OCI-M1 (cell line): ENCODE results near the gene SPDYE16.
"Not testable (repeated sequence)": the region's sequence is repeated elsewhere in the genome, so short reads cannot be mapped to it uniquely, and the experiment has no call there.

Experiments used
- DNase-seq: peaks from one replicate; lab custom pipeline; 2025; lab: John Stamatoyannopoulos, UW

The SPDYE16 gene, protein sequence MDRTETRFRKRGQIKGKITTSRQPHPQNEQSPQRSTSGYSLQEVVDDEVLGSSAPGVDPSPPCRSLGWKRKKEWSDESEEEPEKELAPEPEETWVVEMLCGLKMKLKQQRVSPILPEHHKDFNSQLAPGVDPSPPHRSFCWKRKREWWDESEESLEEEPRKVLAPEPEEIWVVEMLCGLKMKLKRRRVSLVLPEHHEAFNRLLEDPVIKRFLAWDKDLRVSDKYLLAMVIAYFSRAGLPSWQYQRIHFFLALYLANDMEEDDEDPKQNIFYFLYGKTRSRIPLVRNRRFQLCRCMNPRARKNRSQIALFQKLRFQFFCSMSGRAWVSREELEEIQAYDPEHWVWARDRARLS

DNA sequence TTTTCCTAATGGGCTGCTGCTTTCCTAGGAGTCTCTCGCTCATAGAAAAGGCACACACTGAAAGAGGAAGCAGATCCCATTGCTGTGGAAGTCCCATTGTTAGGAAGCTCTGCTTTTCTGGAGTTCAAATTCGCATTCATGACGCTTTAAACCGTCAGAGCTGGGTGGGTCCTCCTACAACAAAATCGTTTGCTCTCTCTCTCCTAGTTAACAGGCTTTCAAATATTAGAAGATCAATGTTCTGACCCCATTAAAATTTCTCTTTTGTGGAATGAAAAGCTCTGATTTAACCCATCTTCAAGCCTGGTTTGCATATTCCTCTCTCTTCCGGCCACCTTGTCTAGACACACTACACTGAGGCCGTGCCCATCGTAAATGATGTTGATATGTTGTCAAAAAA, at the start of gene SPDYE16:
SPDYE16 (minus strand) TSS at position 101 of the 400 bp plus-strand sequence. CDS start 1,838 bp downstream, outside the sequence.
- not testable (repeated sequence) for DNase-seq

DNA sequence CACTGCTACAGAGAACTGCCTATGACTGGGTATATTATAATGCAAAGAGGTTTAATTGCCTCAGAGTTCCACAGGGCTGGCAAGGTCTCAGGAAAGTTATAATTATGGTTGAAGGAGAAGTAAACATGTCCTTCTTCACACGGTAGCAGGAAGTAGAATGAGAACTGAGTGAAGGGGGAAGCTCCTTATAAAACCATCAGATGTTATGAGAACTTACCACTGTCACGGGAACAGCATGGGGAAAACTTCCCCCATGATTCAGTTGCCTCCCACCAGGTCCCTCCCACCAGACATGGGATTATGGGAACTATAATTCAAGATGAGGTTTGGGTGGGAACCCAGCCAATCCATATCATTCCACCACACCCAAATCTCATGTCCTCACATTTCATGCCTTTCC, 49.6 kb upstream of the SPDYE16 start:
- not testable (repeated sequence) for DNase-seq

DNA sequence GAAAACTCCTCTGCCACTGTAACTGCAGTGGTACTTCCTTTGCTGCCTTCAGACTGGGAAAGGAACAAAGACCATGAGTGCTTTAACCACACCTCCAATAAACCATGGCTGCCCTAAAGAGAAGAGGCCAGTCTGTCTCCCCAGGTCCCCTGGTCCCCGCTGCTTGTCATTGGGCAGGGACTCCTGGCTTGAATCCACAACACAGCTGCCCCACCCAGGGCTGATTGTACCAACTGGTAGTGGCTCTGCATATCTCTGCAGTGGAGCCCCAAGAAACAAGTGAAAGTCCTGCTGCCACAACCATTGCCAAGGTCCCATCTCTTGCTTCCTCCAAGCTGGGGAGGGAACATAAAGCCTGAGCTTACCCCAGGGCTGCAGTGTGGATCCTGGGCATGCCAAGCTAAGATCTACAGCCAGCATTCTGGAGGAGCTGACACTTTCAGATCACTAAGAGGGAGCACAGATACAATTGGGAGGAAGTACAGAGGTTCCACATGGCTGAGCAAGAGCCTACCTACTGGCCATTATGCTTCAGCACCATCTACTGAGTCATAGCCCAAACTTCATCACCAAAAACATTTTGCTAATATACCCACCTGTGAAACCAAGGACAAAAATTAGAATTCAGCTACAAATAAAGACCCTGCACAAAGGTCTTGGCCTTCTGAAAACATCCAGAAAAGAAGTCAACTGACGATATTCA, 48.7 kb upstream of the SPDYE16 start:
- not testable (repeated sequence) for DNase-seq

DNA sequence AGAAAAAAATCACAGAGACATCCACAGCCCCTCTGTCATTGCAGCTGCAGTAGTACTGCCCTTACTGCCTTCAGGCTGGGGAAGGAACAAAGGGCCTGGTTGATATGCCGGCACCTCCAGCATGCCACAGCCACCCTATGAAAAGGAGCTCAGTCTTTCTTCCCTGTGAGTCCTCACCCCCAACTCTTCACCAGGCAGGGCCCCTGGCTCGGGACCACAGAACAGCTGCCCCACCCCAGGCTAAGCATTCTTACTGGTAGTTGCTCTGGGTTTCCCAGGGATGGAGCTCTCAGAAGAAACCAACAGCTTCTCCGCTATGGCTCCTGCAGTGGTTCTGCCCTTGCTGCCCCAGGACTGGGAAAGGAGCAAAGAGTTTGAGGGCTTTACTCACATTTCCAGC, 47.9 kb upstream of the SPDYE16 start:
- DNase-seq = not testable (repeated sequence)

DNA sequence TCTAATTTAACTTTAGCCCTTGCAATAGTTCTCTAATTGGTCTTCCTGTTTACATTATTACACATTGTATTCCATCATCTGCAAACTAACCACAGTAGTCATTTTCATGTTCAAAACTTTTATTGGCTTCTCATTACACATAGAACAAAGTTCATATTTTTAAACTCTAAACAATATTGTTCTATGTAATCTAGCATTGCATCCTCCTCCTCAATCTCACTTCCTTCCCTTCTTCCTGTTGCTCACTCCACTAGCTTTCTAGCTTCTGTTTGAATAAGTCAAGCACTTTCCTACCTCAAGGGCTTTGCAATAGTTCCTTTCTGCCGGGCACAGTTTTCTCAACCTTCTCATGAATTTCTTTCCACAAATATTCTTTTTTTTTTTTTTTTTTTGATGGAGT, 45.5 kb upstream of the SPDYE16 start:
- not testable (repeated sequence) for DNase-seq

DNA sequence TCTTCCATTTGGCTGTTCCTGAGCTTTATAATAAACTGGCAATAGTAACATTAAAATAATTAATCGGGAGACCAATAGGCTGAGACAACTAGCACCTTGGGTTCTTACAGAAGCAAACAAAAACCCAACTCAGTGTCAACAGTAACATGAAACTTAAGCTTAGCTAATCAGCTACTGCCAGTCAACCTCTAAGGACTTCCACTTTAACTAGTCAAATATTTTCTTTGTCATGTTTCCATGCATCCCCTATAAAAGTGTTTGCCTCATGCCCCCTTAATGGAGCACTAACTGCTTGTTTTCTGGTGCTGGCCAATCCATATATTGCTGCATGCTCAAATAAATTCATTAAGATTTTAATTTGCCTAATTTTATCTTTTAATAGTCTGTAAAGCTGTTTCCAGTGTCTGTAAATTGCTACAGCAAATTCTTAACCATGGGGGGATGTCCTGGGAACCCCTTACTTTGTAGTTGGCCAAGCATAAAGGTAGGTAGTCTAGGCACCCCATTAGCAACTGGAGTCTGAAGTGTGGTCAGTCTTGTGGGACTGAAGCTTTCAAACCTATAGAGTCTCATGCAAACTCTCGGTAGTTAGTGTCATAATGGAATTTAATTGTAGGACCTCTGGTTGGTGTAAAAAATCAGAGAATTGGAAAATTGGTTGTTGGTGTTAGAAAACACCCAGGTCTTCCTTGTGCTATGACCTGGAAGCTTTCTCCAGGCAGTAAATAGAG, 43.7 kb upstream of the SPDYE16 start:
- DNase-seq = not testable (repeated sequence)

DNA sequence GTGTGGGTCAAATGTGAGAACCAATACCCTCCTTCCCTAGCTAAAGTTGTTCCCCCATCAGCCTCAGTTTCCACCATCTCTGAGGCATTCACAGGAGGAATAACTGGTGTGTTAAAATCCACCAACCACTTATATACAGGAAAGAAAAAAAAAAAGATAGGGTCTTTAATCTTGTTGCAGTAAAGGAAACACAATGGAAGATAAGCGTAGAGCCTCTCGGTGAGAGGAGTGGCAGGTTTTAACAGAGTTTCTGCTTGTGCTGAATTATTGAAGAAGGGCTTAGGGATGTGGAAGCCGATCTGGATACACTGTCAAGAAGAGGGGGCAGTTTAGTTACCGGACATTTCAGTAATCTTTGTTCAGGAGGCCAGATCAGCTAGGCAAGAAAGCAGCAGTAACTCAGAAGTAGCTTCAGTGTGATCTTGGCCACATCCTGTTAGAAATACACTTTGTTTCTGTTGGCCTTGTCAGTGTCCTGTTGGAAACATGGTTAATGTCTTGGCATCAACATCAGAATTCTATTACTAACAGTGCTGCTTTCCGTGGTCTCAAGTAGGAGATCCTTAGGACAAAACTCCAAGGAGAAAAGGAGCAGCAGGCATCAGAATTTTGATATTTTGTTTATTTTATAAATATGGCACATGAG, 40.7 kb upstream of the SPDYE16 start:
- DNase-seq = not testable (repeated sequence)

DNA sequence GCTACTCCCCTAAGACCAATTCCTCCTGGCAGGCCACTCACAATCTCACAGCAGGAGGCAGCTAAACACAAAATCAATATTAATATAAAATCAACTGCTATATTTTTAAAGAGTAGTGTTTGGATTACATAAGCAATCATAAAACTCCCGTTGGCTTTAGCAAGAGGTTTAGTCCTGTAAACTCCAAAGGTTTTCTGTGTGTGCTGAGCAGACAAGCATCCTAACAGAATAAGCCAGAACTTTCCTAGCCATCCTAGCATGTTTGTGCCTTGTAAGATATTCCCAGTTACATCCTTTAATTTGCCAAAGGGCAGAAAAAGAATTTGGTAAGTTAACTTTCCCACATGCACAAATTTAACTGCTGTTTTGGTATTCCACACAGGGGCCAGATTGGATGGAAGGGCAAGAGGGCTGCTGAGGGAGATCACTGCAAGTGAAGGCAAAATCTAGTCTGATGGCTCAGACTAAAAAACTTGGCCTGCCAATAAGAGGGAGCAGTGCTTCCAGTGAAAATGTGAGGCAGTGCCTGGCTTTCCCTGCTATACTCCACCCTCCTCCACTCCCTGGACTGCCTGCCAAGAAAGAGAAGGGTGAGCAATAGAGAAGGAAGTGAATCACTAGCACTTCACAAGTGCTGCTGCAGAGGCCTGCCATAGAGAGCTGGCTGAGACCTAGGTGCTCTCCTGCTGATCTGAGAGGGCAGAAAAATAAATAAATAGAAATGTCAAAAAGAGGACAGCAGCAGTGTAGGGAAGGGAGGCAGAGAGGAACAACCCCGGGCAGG, 39.9 kb upstream of the SPDYE16 start:
- DNase-seq = not testable (repeated sequence)

DNA sequence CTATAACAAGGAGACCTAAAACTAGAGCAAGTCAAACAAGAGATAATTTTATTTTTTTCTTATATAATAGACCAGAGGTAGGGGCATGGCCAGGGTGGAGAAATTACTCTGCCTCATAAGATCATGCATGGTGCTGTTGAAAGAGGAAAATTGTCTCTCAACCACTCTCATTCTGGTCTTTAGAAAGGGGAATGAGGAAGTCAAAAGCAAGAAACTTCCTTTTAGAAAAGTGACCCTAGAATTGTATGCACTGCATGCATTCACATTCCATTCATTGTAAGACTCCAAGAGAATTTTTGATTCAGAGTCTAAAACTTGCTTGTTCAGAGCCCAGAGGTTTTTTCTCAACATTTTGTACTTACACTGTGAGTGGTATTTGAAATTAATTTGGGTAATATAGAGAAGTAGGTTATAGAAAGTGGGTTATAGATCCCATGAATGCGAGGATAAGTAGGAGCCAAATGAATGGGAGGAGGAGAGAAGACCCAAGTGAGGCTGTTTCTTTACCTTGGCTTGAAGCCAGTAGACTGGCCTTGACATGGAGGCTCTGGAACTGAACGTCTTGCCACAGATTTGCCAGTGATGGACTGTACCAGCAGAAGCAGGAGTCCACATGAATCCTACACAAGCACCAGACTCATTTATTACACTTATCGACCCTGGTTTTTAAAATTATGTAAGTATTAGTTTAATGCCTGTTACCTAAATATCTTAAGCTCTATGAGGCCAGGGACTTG, 33.0 kb upstream of the SPDYE16 start:
- not testable (repeated sequence) for DNase-seq

DNA sequence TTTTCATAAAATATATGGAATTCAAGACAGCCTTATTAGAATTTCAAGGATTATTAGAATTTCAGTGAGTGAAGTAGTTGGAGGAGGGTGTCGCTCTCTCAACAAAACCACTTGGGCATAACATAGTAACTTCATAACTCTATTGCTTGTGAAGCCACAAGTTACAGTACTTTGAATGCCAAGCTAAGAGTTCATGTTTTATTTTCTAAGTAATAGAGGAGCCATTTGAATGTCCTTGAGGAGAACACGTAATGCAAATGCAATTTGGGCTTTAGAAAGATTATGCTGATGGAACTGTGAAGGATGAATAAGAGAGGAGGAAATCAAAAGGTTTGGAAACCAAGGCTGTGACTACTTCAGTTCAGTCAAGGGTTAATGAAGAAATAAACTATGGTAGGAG, 32.3 kb upstream of the SPDYE16 start:
- not testable (repeated sequence) for DNase-seq

DNA sequence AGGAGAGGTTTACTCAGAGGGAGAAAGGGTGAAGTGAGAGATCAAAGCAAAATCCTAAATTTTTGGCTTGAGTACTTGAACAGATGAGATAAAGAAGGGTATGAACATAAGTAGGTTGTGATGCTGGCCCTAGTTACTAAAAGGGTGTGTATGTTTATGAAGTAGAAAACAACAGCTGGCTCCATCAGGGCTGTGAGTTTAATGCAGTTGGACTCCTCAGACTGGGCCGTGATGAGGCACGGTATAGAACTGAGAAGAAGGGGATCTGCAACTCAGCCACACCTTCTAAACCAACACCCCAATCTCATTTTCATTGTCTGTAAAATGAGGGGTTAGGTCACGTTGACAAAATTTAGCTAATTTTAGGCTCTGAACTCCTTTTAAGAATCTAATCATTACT, 29.2 kb upstream of the SPDYE16 start:
- not testable (repeated sequence) for DNase-seq

DNA sequence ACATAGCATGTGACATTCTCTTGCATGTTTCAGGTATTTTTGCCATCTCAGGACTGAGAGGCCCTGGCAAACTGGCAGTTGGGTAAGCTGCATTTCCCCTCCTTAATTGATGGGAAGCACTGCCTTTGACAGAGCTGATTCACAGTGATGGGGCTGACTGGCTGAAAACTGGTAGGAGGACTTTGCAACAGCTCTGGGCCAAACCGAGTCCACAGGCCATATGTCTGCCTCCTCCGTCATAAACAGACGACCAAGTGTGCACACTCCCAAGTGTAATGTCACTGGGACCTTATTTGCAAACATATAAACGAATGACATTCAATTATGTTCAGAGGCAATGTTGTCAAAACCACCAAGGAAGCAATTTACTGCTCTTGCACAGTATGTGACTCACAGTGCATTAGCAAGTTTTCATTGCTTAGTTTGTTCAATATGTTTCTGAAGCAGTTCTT, 27.3 kb upstream of the SPDYE16 start:
- DNase-seq = not testable (repeated sequence)

DNA sequence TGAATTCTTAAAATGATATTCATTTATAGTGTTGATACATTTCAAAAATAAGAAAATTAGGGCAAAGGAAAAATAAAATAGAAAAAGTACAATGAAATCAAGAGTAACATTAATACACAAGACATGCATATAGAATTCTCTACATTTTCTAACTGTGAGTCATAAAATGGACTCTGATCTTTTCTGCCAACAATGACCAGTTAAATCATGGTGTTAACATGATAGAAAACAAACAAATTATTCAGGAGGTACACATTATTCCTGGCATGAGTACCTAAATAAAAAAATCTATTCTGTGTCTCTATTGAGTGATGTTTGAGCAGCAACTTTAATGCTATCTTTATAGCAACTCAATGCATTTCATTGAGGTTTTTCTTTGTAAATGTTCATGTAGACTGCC, 25.6 kb upstream of the SPDYE16 start:
- not testable (repeated sequence) for DNase-seq

DNA sequence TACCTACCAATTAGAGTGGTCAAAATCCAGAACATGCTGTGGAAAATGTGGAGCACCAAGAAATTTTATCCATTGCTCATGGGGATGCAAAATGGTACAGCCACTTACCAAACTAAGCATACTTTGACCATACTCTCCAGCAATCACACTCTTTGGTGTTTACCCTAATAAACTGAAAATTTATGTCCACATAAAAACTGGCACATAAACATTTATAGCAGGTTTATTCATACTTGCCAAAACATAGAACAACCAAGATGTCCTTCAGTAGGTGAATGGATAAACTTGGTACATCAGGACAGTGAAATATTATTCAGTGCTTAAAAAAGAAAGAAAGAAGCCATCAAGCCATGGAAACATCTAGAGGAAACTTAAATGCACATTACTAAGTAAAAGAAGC, 24.7 kb upstream of the SPDYE16 start:
- DNase-seq = not testable (repeated sequence)

DNA sequence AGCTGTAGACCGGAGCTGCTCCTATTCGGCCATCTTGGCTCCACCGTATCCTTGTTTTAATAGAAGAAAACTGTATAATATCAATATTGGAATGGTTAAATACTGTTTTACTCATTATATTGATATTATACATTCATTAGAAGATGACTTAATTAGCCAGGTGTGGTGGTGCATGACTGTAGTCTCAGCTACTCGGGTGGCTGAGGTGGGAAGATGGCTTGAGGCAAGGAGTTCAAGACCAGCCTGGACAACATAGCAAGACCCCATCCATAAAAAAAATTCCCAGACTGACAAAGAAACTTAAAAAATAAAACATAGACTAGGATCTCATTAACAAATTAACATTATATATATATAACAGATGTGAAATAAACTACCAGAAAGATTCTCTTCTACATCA, 24.2 kb upstream of the SPDYE16 start:
- DNase-seq = not testable (repeated sequence)

DNA sequence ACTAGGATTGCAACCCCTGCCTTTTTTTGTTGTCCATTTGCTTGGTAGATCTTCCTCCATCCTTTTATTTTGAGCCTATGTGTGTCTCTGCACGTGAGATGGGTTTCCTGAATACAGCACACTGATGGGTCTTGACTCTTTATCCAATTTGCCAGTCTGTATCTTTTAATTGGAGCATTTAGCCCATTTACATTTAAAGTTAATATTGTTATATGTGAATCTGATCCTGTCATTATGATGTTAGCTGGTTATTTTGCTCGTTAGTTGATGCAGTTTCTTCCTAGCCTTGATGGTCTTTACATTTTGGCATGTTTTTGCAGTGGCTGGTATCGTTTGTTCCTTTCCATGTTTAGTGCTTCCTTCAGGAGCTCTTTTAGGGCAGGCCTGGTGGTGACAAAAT, 21.9 kb upstream of the SPDYE16 start:
- DNase-seq = not testable (repeated sequence)

DNA sequence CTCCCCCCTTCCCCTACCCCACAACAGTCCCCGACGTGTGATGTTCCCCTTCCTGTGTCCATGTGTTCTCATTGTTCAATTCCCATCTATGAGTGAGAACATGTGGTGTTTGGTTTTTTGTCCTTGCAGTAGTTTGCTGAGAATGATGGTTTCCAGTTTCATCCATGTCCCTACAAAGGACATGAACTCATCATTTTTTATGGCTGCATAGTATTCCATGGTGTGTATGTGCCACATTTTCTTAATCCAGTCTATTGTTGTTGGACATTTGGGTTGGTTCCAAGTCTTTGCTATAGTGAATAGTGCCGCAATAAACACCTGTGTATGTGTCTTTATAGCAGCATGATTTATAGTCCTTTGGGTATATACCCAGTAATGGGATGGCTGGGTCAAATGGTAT, 18.2 kb upstream of the SPDYE16 start:
- DNase-seq = not testable (repeated sequence)

DNA sequence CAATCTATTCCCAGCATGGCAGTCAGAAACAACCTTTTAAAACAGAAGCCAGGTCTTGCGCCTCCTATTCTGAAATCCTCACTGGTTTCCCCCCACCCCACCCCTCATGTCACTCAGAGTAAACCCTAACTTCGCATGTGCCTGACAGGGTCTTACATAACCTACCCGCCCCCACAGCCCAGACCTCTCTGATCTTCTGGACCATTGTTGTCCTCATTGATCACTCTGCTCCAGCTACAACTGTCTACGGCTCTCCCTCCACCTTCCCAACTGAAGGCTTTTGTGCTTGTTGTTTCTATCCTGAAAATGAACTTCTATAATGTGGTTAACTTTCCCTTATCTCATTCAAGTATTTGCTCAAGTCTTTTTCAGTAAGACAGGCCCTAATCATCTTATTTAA, 17.1 kb upstream of the SPDYE16 start:
- not testable (repeated sequence) for DNase-seq

DNA sequence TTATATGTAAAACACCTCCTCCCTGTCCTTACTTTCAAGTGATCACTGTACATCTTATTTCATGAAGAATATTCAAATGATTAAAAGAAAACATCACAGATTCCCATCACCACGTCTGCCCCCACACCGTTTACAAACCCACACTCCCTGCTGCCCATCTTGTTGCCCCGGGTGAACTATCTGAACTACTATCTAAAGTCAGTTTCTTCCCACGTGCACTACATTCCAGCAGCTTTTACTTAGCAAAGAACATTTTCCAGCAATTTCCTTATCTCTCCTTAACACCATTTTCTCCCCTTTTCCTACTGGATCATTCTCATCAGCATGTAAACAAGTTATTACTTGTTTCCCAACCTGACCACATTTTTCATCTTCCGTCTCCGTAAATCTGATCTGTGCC, 16.6 kb upstream of the SPDYE16 start:
- DNase-seq = not testable (repeated sequence)

DNA sequence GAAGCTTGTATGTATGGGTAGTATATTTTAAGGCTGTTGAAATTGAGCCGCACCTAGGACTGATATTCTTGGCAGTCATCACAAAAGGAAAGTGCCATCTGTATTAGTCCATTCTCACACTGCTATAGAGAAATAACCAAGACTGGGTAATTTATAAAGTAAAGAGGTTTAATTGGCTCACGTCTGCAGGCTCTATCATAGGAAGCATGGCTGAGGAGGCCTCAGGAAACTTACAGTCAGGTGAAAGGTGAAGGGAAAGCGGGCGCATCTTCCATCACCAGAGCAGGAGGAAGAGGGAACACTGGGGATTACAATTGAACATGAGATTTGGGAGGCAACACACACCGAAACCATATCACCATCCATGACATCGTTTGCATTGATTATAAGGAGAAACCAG, 8.9 kb upstream of the SPDYE16 start:
- DNase-seq = not testable (repeated sequence)
